Right lobe of liver (tissue), 6 donors: ENCODE measurements around the gene HBG2. TPM values are rescaled to one million over a fixed set of nuclear protein-coding genes. Genes with fewer than 3 reads are reported as not detected.
"Not testable (repeated sequence)": the region's sequence is repeated elsewhere in the genome, so short reads cannot be mapped to it uniquely, and the experiment has no call there.

Source experiments
- ATAC-seq, 4 donors: fragments of 200-7000 bp; cut with Tn5 transposase; one replicate each; pipeline ENCODE4 v1.9.1; 2020; ENCODE audit warnings: mild to moderate bottlenecking in 4 of 4, moderate library complexity in 4 of 4
- DNase-seq, 3 donors: peaks; one replicate each; pipeline ENCODE4 v3.0.0-alpha.2; 2020
- H3K27ac ChIP-seq, 3 donors: fragments of 200-600 bp; one replicate each; pipeline ENCODE4 v1.8.0; 2022
- H3K27me3 ChIP-seq, 2 donors: fragments of 200-600 bp; one replicate each; pipeline ENCODE4 v1.8.0; 2022
- H3K36me3 ChIP-seq, 4 donors: fragments of 200-600 bp; sonication (generic) in 1 of 4; one replicate each; pipeline versions ENCODE4 v1.5.1 to v1.8.0; 2017 to 2022; ENCODE audit warnings: control low read depth in 1 of 4
- H3K4me1 ChIP-seq, 4 donors: fragments of 200-600 bp; sonication (generic) in 1 of 4; one replicate each; pipeline versions ENCODE4 v1.5.1 to v1.8.0; 2017 to 2022; ENCODE audit warnings: control low read depth in 1 of 4
- H3K4me3 ChIP-seq, 3 donors: fragments of 200-600 bp; one replicate each; pipeline ENCODE4 v1.8.0; 2022
- H3K9me3 ChIP-seq, 4 donors: fragments of 200-600 bp; sonication (generic) in 1 of 4; one replicate each; pipeline versions ENCODE4 v1.5.1 to v1.8.0; 2017 to 2022; ENCODE audit warnings: control low read depth in 1 of 4
- CTCF ChIP-seq, 4 donors: fragments of 200-600 bp in 3 of 4; fragments of 450-650 bp in 1 of 4; IDR thresholded peaks; one replicate each; pipeline versions ENCODE4 v1.5.1 to v1.8.0; 2016 to 2022; ENCODE audit warnings: antibody characterized with exemption in 4 of 4, mild to moderate bottlenecking in 2 of 4
- POLR2A ChIP-seq: fragments of 450-650 bp; IDR thresholded peaks from one replicate; pipeline ENCODE4 v1.6.1; 2017; ENCODE audit warnings: antibody characterized with exemption, mild to moderate bottlenecking
- WGBS: methylation state at CpG from one replicate; pipeline ENCODE4 v1.1.6; 2018; ENCODE audit warnings: low coverage, low lambda C conversion rate; ENCODE audit not compliant: insufficient coverage; ENCODE audit errors: missing lambda C conversion rate; 5-methylcytosine and 5-hydroxymethylcytosine counted together
- intact Hi-C, 2 donors: fragments of 100-400 bp; cut with DNase I; formaldehyde crosslinking; loops; one replicate each; pipeline versions ENCODE4 v1.11.2 to v1.14.1; 2022
- long read RNA-seq: library from polyadenylated mRNA; unstranded; transcript quantifications from one replicate; pipeline ENCODE4 v2.0.0, GENCODE V29; 2019
- total RNA-seq, 6 experiments: library from RNA; depleted of rRNA in 2 of 6; stranded (reverse); fragments of >200 nt in 2 of 6; fragmentation: NEBNext Ultra II Directional in 3 of 6; extraction: Animal tissue kit (Norgen Biotek cat#: 25700) in 3 of 6; gene quantifications; one replicate each; pipeline versions ENCODE4 v1.1.0 to v1.2.4, GENCODE V29; 2016 to 2023
- donor health status: DM: no; HTN: yes; CAD: no.
- donor health status: DM: no; HTN: no; CAD: no.
- donor health status: DM: no; HTN: no; CAD: no.
- donor health status: DM: no; HTN: yes; CAD: no.
- donor health status: DM: no; HTN: yes; CAD: no.

HBG2 gene
- total RNA-seq = not detected
- long read RNA-seq = 0 reads

GRCh38 chr11:5254646-5255413 lies at the start of gene HBG2:
Gene HBG2 (minus strand): TSS chr11:5254781. CDS start chr11:5254728, 53 bp downstream.
- DNase-seq, ATAC-seq, H3K4me3 ChIP-seq: not testable (repeated sequence)

GRCh38 chr11:5304046-5304445 lies 49.5 kb upstream of the HBG2 start:
- Histone ChIP-seq H3K27me3 (no peaks in the 10 kb centered on the region), H3K4me3 (no peak overlapping the region), H3K27ac (no peak overlapping the region), H3K9me3 (no peaks in the 10 kb centered on the region), H3K36me3 (no peaks in the 10 kb centered on the region), H3K4me1 (no peaks in the 10 kb centered on the region)
- no peak for DNase-seq
- WGBS = 100% methylated on average over 1 of the region's 1 CpG
- intact Hi-C loops = no loop called here
- TF ChIP-seq CTCF (IDR thresholded peaks at IDR 0.05) (no peak), POLR2A (no peak)
- no peak for ATAC-seq

More at GRCh38 chr11:5254646-5255413, at the start of gene HBG2:
- H3K9me3 ChIP-seq, H3K36me3 ChIP-seq, intact Hi-C loops, H3K27me3 ChIP-seq, H3K27ac ChIP-seq, H3K4me1 ChIP-seq: not testable (repeated sequence)
- 40% methylated on average over 4 of the region's 9 CpGs for WGBS

GRCh38 chr11:5303626-5304025 lies 49.0 kb upstream of the HBG2 start:
- Histone ChIP-seq H3K27ac (no peak overlapping the region), H3K36me3 (no peaks in the 10 kb centered on the region), H3K9me3 (no peaks in the 10 kb centered on the region), H3K27me3 (no peaks in the 10 kb centered on the region), H3K4me1 (no peaks in the 10 kb centered on the region), H3K4me3 (no peak overlapping the region)
- no peak for TF ChIP-seq POLR2A
- TF ChIP-seq CTCF (IDR thresholded peaks at IDR 0.05) = no peak
- 74% methylated on average over 5 of the region's 5 CpGs for WGBS
- intact Hi-C loops = no loop called here
- ATAC-seq = no peak
- DNase-seq = no peak

- Histone ChIP-seq H3K36me3 (no peaks in the 10 kb centered on the region), H3K4me1 (no peaks in the 10 kb centered on the region), H3K4me3 (no peak within 1 kb of the TSS), H3K27ac (no peak within 1 kb of the TSS), H3K27me3 (no peaks in the 10 kb centered on the region), H3K9me3 (no peaks in the 10 kb centered on the region)
- no peak for TF ChIP-seq POLR2A
- no peak for TF ChIP-seq CTCF (IDR thresholded peaks at IDR 0.05)
- ATAC-seq (no peak), DNase-seq (no peak)
- WGBS = 75% methylated on average over 2 of the region's 2 CpGs
- intact Hi-C loops = no loop called here
These were observed 47.3 kb upstream of the HBG2 start, which contains the start of gene OR51B4 for GRCh38 chr11:5301846-5302245. Gene OR51B4 (minus strand): TSS chr11:5301946. CDS start chr11:5301946, 0 bp downstream.

GRCh38 chr11:5300251-5300650 lies 45.7 kb upstream of the HBG2 start:
- H3K27ac ChIP-seq = no peak overlapping the region
- DNase-seq = no peak
- TF ChIP-seq CTCF (IDR thresholded peaks at IDR 0.05) (no peak), POLR2A (no peak)
- no peaks in the 10 kb centered on the region for H3K4me1 ChIP-seq
- no peaks in the 10 kb centered on the region for H3K9me3 ChIP-seq
- no peak overlapping the region for H3K4me3 ChIP-seq
- intact Hi-C loops = no loop called here
- no peaks in the 10 kb centered on the region for H3K36me3 ChIP-seq
- no peaks in the 10 kb centered on the region for H3K27me3 ChIP-seq
- ATAC-seq = no peak
- WGBS = 30% methylated on average over 3 of the region's 3 CpGs
